Peyer's patch (tissue), 4 donors: ENCODE measurements around the gene AGAP2. TPM values are rescaled to one million over a fixed set of nuclear protein-coding genes. Genes with fewer than 3 reads are reported as not detected.
A peak's percentile ranks its signal among the peaks of the same experiment; 100 is the strongest.

Experiments
- DNase-seq, 3 donors: peaks; one replicate each; pipeline ENCODE4 v3.0.0-alpha.2; 2017 to 2019
- H3K27ac ChIP-seq, 4 donors: fragments of 200-600 bp; sonication (generic); one replicate each; pipeline ENCODE4 v1.5.1; 2016 to 2019
- H3K27me3 ChIP-seq, 2 donors: fragments of 200-600 bp; sonication (generic); one replicate each; pipeline ENCODE4 v1.5.1; 2019
- H3K36me3 ChIP-seq, 3 donors: fragments of 200-600 bp; sonication (generic); one replicate each; pipeline ENCODE4 v1.5.1; 2016 to 2019
- H3K4me1 ChIP-seq, 4 donors: fragments of 200-600 bp; sonication (generic); one replicate each; pipeline ENCODE4 v1.5.1; 2016 to 2019
- H3K4me3 ChIP-seq, 4 donors: fragments of 200-600 bp; sonication (generic); 1 replicate in 3 of 4; 2 replicates in 1 of 4; pipeline ENCODE4 v1.5.1; 2016 to 2019; ENCODE audit warnings: mild to moderate bottlenecking in 1 of 4
- H3K9me3 ChIP-seq, 4 donors: fragments of 200-600 bp; sonication (generic); one replicate each; pipeline ENCODE4 v1.5.1; 2016 to 2019; ENCODE audit warnings: mild to moderate bottlenecking in 1 of 4
- CTCF ChIP-seq, 6 experiments: fragments of 450-650 bp in 4 of 6; fragments of 200-600 bp in 2 of 6; sonication (generic) in 1 of 6; IDR thresholded peaks; one replicate each; pipeline ENCODE4 v1.5.1; 2017 to 2019; ENCODE audit warnings: antibody characterized with exemption in 6 of 6, mild to moderate bottlenecking in 3 of 6, moderate library complexity in 1 of 6
- POLR2A ChIP-seq, 2 donors: fragments of 450-650 bp; IDR thresholded peaks; one replicate each; pipeline ENCODE4 v1.5.1; 2017; ENCODE audit warnings: antibody characterized with exemption in 2 of 2, mild to moderate bottlenecking in 2 of 2, moderate library complexity in 2 of 2
- total RNA-seq, 4 donors: library from RNA; depleted of rRNA; stranded (reverse); fragments of >200 nt; gene quantifications; one replicate each; pipeline ENCODE4 v1.1.0, GENCODE V29; 2016

Gene AGAP2
- total RNA-seq, 4 donors from 2014 or later = 2.5 to 9.1 (median 3.1) TPM

DNA sequence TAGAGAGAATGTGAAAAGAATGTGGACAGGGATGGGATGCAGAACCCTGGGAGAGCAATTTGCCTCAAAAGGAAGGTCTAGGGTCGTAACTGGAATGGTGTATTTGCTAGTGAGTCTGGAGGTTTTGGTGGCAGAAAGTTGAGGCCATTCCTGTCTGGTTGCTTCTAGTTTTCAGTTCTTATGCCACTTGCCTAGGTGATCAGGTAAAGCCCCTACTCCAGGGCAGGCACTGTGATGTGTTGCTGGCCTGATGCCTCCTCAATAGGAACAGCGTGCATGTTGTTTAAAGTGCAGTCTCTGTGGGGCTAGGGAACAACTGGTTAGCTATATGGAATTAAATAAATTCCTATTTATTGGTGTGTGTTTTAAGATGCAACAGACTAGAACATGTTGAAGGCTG, 38.2 kb downstream of the AGAP2 start:
- DNase-seq = no peak
- Histone ChIP-seq H3K27ac (no peak overlapping the region), H3K36me3 (peaks cover 0 to 69% (median 0%) of the 10 kb centered on the region in 3 donors), H3K9me3 (peaks cover 0 to 7% (median 0%) of the 10 kb centered on the region in 4 donors), H3K4me1 (peaks cover 0 to 8% (median 0%) of the 10 kb centered on the region in 4 donors), H3K27me3 (no peaks in the 10 kb centered on the region), H3K4me3 (no peak overlapping the region)
- TF ChIP-seq CTCF (IDR thresholded peaks at IDR 0.05) = no peak

DNA sequence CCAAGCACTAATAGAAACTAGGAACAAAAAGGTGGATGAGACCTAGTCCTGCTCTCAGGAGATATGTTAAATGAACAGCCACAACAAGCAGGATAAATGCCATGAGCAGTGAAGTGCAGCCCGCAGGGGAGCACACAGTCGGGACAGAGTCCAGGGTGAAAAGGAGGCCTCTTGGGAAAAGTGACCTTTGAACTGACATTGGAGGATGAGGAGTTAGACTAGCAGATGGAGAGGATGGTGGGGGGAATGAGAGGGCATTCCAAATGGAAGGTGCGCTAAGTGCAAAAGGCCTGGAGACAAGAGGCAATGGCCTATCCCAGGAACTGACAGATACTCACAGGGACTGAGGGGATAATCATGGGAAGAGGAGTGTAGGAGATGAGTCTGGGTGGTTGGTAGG, 40.1 kb downstream of the AGAP2 start:
- Histone ChIP-seq H3K4me1 (peaks cover 0 to 17% (median 4%) of the 10 kb centered on the region in 4 donors), H3K36me3 (peaks cover 0 to 51% (median 0%) of the 10 kb centered on the region in 3 donors), H3K27ac (no peak overlapping the region), H3K4me3 (no peak overlapping the region), H3K27me3 (no peaks in the 10 kb centered on the region), H3K9me3 (no peaks in the 10 kb centered on the region)
- TF ChIP-seq POLR2A (IDR thresholded peaks at IDR 0.05) (no peak), CTCF (IDR thresholded peaks at IDR 0.05) (no peak)
- DNase-seq = no peak

GRCh38 chr12:57697076-57697475, 41.5 kb downstream of the AGAP2 start:
- no peak for DNase-seq
- H3K36me3 ChIP-seq = peaks cover 0 to 40% (median 0%) of the 10 kb centered on the region in 3 donors
- TF ChIP-seq CTCF (IDR thresholded peaks at IDR 0.05) (no peak), POLR2A (IDR thresholded peaks at IDR 0.05) (no peak)
- H3K9me3 ChIP-seq = no peaks in the 10 kb centered on the region
- H3K27ac ChIP-seq = no peak overlapping the region
- no peaks in the 10 kb centered on the region for H3K27me3 ChIP-seq
- H3K4me3 ChIP-seq = no peak overlapping the region
- peaks cover 0 to 17% (median 5%) of the 10 kb centered on the region in 4 donors for H3K4me1 ChIP-seq

GRCh38 chr12:57695770-57696432, 42.6 kb downstream of the AGAP2 start:
- no peak overlapping the region for H3K27ac ChIP-seq
- no peak for DNase-seq
- peaks cover 0 to 17% (median 5%) of the 10 kb centered on the region in 4 donors for H3K4me1 ChIP-seq
- peaks cover 0 to 28% (median 0%) of the 10 kb centered on the region in 3 donors for H3K36me3 ChIP-seq
- H3K27me3 ChIP-seq = no peaks in the 10 kb centered on the region
- no peak overlapping the region for H3K4me3 ChIP-seq
- TF ChIP-seq POLR2A (IDR thresholded peaks at IDR 0.05) = no peak
- TF ChIP-seq CTCF (IDR thresholded peaks at IDR 0.05) = no peak
- no peaks in the 10 kb centered on the region for H3K9me3 ChIP-seq

DNA sequence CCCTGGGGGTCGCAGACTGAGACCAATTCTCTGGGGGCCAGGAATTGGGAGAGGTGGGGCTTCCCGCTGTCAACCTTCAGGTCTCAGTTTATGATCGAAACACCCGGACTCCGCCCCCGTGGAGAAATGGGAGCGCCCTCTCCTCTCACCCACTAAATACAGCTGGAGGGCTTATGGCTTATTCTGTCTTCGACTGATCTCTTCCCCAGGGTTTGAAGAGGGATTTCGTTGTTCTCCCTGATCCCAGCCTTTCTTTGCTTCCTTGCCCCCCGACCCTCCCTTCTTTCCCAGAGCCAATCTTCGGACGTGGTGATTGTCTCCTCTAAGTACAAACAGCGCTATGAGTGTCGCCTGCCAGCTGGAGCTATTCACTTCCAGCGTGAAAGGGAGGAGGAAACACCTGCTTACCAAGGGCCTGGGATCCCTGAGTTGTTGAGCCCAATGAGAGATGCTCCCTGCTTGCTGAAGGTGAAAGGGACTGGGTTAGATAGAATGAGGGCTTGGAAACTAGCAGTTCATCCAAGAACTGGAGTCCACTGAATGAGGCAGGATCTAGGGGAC, 44.0 kb downstream of the AGAP2 start:
- H3K27me3 ChIP-seq = no peaks in the 10 kb centered on the region
- no peaks in the 10 kb centered on the region for H3K9me3 ChIP-seq
- peaks cover 0 to 26% (median 0%) of the 10 kb centered on the region in 3 donors for H3K36me3 ChIP-seq
- peaks cover 0 to 17% (median 5%) of the 10 kb centered on the region in 4 donors for H3K4me1 ChIP-seq
- peak overlapping the region; percentile 73 to 83 (median 76) for H3K27ac ChIP-seq
- TF ChIP-seq POLR2A (IDR thresholded peaks at IDR 0.05) = no peak
- TF ChIP-seq CTCF (IDR thresholded peaks at IDR 0.05) = no peak
- peak overlapping the region; percentile 63 to 86 (median 76) for H3K4me3 ChIP-seq
- DNase-seq = peak in 2 of 3 donors; percentile 32 to 54
